C4-2B (cell line): ENCODE data around the gene AFF3.

ENCODE experiments used
- CTCF ChIP-seq: fragments of 450-650 bp; conservative IDR thresholded peaks from 2 replicates; pipeline ENCODE4 v1.5.1; 2017; ENCODE audit warnings: mild to moderate bottlenecking
- ZFX ChIP-seq: fragments of 450-650 bp; IDR thresholded peaks from 2 replicates; pipeline ENCODE4 v1.6.1; 2017

DNA sequence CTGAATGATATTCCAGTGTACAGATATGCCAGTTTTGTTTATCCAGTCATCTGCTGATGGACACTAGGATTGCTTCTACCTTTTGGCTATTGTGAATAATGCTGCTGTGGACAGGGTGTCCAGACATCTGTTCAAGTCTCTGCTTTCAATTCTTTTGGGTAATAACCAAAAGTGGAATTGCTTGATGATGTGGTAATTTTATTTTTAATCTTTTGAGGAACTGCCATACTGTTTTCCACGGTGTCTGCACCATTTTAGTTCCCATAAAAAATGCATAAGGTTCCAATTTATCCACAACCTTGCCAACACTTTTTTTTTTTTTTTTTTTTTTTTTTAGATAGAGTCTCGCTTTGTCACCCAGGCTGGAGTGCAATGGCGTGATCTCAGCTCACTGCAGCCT, 510.7 kb downstream of the AFF3 start:
- TF ChIP-seq CTCF (no peak), ZFX (no peak)
